SJCRH30 (cell line): ENCODE measurements around the gene CACNA1B. TPM values are rescaled to one million over a fixed set of nuclear protein-coding genes. Genes with fewer than 3 reads are reported as not detected.
A peak's percentile ranks its signal among the peaks of the same experiment; 100 is the strongest.

Experiments used
- DNase-seq, 2 experiments: peaks; one replicate each; pipeline ENCODE4 v3.0.0-alpha.2; 2015 to 2020
- H3K27ac ChIP-seq: fragments of 250-450 bp; sonication (Bioruptor Pico); 2 replicates; pipeline ENCODE4 v1.5.1; 2020; ENCODE audit warnings: mild to moderate bottlenecking, moderate library complexity
- H3K27me3 ChIP-seq: fragments of 250-450 bp; sonication (Bioruptor Pico); 2 replicates; pipeline ENCODE4 v1.5.1; 2020; ENCODE audit warnings: mild to moderate bottlenecking, moderate library complexity
- H3K36me3 ChIP-seq: fragments of 250-450 bp; sonication (Bioruptor Pico); 2 replicates; pipeline ENCODE4 v1.5.1; 2020; ENCODE audit warnings: mild to moderate bottlenecking, moderate library complexity
- H3K4me1 ChIP-seq: fragments of 250-450 bp; sonication (Bioruptor Pico); 2 replicates; pipeline ENCODE4 v1.5.1; 2020; ENCODE audit warnings: mild to moderate bottlenecking, moderate library complexity
- H3K4me3 ChIP-seq: fragments of 250-450 bp; sonication (Bioruptor Pico); 2 replicates; pipeline ENCODE4 v1.5.1; 2020; ENCODE audit warnings: mild to moderate bottlenecking, moderate library complexity
- H3K9me3 ChIP-seq: fragments of 250-450 bp; sonication (Bioruptor Pico); replicated peaks from 2 replicates; pipeline ENCODE4 v1.5.1; 2020; ENCODE audit warnings: mild to moderate bottlenecking, moderate library complexity
- total RNA-seq: library from RNA; depleted of rRNA; stranded (reverse); fragments of >200 nt; shearing (Covaris generic); gene quantifications from 2 replicates; pipeline ENCODE4 v1.2.3, GENCODE V29; 2014

The CACNA1B gene
- total RNA-seq, 1 experiment from 2014 or later: 0.02 TPM

DNA sequence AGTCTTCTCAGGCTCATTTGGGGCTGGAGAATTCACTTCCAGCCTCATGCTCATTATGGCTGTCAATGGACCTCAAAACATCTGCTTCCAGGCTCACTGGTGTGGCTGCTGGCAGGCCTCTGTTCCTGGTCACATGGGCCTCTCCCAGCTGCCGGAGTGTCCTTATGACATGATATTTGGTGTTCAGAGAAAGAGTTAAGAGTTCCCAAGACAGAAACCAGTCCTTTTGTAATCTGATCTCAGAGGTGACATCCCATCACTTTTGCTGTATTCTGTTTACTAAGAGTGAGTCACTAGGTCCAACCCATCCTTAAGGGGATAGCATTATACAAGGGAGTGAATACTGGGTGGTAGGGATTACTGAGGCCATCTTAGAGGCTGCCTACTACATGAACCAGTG lies 104.6 kb downstream of the CACNA1B start:
- Histone ChIP-seq H3K27ac (no peak overlapping the region), H3K27me3 (no peaks in the 10 kb centered on the region), H3K4me3 (no peak overlapping the region), H3K36me3 (no peaks in the 10 kb centered on the region), H3K9me3 (no peaks in the 10 kb centered on the region; the same call in 1 of the 2 replicates), H3K4me1 (no peaks in the 10 kb centered on the region)
- DNase-seq: no peak

DNA sequence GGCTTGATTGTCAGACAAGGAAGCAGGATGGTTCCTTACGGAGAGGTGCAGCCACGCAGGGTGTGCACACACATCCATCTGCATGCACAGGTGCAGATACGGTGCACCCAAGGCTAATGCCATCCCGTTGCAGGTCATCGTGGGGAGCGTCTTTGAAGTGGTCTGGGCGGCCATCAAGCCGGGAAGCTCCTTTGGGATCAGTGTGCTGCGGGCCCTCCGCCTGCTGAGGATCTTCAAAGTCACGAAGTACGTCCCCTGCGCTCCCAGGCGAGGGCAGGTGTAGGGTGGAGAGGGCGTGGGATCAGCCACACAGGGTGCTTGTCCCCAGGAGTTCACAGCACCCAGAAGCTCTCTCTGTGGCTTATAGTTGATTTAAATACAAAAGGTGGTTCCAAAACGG lies 106.4 kb downstream of the CACNA1B start:
- no peak for DNase-seq
- Histone ChIP-seq H3K27me3 (no peaks in the 10 kb centered on the region), H3K4me3 (no peak overlapping the region), H3K27ac (no peak overlapping the region), H3K36me3 (no peaks in the 10 kb centered on the region), H3K9me3 (no peaks in the 10 kb centered on the region; the same call in 1 of the 2 replicates), H3K4me1 (no peaks in the 10 kb centered on the region)

DNA sequence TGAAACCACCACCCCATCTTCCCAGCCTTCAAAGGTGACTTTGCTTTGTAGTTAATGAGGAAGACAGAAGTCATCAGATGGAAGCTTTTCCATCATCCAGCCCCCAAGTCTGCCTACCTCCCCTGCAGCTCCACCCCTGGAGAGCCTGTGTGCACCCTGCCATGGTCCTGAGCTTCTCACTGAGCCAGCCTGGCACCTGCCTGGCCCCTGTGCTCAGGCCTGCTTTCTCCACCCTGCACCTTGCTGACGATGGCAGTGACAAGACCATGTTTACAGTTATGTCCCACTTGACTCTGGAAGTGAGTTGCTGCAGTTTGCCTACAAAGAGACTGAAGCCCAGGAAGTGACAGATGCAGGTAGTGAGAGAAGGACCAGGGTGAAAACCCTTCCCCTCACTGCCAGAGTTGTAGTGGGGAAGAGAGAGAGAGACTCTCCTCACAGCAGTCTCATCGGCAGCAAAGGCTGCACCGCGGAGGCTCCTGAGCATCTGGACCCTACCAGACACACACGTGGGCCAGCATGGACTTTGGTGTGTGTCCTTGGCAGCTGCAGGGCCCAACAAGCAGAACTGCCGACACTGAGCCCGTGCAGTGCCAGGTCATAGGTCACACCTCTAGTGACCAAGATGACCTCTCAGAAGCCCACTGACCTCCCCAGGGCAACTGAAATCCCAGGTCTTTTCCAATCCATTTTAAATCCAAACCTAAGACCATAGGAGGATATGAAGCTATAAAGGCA lies 107.1 kb downstream of the CACNA1B start:
- Histone ChIP-seq H3K27ac (no peak overlapping the region), H3K9me3 (no peaks in the 10 kb centered on the region; the same call in 1 of the 2 replicates), H3K36me3 (no peaks in the 10 kb centered on the region), H3K4me3 (no peak overlapping the region), H3K4me1 (no peaks in the 10 kb centered on the region), H3K27me3 (no peaks in the 10 kb centered on the region)
- DNase-seq: no peak

DNA sequence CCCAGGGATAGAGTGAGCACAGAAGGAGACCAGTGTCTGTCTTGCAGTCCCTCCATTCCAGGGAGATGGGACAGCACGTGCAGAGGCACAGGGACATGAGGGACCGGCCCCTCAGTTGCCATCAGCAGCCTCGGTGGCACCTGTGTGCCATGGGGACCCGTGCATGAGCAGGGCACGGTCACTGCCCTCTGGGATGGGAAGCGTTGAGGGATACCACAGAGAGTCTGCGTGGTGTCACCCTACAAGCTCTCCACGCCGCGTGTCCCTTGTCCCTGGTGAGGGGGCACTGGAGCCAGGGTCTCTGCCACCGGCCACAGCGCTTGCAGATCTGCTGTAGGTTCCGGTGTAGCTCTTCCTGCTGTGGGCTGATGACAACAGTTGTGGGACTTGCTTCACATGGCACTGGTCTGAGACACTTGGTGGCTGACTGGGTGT lies 108.1 kb downstream of the CACNA1B start:
- H3K27me3 ChIP-seq: no peaks in the 10 kb centered on the region
- no peaks in the 10 kb centered on the region for H3K4me1 ChIP-seq
- DNase-seq: no peak
- H3K27ac ChIP-seq: no peak overlapping the region
- no peaks in the 10 kb centered on the region; the same call in 1 of the 2 replicates for H3K9me3 ChIP-seq
- H3K4me3 ChIP-seq: no peak overlapping the region
- H3K36me3 ChIP-seq: no peaks in the 10 kb centered on the region

DNA sequence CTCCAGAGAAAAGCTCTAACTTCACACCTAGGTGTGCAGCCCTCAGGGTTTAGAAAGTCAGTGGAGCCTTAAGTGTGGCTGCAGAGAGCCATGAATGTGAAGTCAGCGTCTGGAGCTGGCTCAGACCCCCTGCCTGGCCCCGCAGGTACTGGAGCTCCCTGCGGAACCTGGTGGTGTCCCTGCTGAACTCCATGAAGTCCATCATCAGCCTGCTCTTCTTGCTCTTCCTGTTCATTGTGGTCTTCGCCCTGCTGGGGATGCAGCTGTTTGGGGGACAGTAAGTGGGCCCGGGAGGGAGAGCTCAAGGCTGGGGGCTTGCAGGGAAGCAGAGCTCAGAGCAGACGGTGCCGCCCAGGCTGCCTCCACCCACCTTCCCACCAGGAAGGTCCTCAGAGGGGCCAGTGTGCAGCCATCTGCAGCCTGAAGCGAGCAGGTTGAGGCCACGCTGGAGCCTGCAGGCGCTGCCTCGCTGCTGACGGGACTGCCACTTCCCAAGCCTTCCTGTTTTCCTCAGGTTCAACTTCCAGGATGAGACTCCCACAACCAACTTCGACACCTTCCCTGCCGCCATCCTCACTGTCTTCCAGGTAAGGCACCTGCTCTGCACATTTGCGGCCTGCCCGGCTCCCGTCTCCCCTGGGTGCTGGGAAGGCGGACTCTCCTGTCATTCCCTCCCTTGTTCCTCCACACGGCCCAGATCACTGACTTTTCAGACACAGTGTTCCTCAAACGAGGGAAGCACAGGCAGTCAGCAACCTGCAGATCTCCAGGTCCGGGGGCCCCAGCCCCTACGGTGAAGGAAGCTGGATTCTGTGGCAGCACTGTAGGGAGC lies 108.9 kb downstream of the CACNA1B start:
- no peaks in the 10 kb centered on the region for H3K27me3 ChIP-seq
- H3K4me3 ChIP-seq: no peak overlapping the region
- H3K9me3 ChIP-seq: no peaks in the 10 kb centered on the region
- no peak overlapping the region for H3K27ac ChIP-seq
- no peak for DNase-seq
- no peaks in the 10 kb centered on the region for H3K4me1 ChIP-seq
- H3K36me3 ChIP-seq: no peaks in the 10 kb centered on the region

DNA sequence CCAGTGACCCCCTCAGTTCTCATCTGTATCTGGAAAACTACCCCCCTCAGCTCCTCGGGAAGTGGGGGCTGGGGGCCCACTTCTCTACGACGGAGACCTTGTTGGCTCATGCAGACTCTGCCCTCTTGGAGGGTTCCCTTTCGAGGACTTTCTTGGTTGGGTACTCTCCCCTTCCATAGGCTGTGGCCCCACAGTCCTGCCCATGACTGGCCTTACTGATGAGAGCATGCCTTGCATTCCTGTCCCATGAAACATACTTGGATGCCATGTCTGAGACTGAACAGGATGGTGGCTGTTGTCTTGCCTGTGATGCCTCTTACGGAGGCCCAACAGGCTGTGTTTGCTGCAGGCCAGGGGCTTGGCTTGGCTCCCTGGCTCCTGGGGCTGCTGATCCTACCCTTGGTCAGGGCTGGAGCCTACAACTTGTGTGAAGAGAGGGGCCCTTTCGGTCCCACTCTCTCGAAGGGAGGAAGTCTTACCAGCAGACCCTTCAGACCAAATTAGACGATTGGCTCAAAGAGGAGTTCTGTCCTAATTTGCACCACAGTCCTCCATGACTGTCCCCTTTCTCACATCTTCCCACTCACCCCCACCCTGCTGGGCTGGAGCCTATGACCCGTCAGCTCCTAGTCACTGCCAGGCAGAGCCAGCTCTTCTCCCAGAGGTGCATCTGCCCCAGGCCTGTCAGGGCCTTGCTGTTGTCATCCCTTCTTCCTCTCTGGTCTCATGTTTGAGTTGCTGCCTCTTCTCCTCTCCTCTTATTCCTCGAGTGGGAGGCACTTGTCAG lies 109.9 kb downstream of the CACNA1B start:
- Histone ChIP-seq H3K27me3 (no peaks in the 10 kb centered on the region), H3K9me3 (no peaks in the 10 kb centered on the region), H3K36me3 (no peaks in the 10 kb centered on the region), H3K4me1 (no peaks in the 10 kb centered on the region), H3K4me3 (no peak overlapping the region), H3K27ac (no peak overlapping the region)
- no peak for DNase-seq

DNA sequence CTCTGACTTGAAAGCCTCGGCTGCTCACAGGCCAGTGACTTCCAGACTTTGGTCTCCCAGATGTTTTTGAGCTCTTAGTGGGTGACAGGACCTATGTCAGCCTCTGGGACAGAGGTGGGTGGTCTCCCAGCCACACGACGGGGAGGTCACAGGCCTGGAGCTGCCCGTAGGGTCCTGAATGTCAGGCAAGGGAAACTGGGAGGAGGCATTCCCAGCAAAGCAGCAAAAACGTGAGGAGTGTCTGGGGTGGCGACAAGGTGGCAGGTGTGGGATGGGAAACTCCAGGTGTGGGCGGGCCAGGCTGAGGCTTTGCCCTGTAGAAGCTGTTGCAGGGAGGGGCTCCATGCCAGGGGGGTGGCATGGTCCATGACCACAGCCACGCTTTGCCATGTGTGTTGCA lies 110.5 kb downstream of the CACNA1B start:
- Histone ChIP-seq H3K4me1 (no peaks in the 10 kb centered on the region), H3K4me3 (no peak overlapping the region), H3K36me3 (no peaks in the 10 kb centered on the region), H3K27me3 (no peaks in the 10 kb centered on the region), H3K9me3 (no peaks in the 10 kb centered on the region), H3K27ac (no peak overlapping the region)
- no peak for DNase-seq

DNA sequence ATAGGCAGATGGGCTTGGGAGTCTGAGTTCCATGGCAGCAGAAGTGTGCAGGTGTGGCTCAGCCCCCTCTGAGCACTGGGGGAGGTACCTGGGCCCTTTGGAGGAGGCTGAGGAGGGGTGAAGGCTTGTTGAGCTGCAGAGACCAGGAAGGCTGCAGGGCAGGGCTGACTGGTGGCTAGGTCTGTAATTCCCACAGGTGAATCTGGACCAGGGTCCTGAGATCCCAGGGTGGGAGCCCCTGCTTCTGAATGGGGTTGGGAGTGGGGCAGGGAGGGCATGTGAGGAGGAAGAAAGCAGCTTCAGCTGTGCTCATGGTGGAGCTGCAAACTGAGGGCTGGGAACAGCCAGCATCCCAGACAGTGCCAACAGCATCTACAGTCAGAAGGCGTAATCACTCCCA lies 111.1 kb downstream of the CACNA1B start:
- DNase-seq: no peak
- no peaks in the 10 kb centered on the region for H3K9me3 ChIP-seq

DNA sequence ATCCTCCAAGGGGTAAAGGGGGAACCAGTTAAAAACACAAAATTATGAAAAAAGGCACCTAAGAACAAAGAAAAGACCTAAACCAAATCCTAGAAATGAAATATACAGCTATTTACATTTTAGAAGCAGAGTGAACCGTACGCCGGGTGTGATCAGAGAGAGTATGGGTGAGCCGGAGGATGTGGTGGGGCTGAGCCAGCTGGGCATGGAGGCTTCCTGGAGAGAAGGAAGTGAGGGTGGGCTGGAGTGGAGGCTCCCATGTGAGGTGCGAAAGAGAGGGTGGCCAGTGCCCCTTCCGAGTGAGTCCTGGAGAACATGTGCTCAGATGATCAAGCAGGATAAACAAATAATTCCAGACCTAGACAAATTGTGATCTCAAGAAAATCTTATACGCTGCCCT lies 111.6 kb downstream of the CACNA1B start:
- no peak overlapping the region for H3K27ac ChIP-seq
- no peak overlapping the region for H3K4me3 ChIP-seq
- no peak for DNase-seq
- no peaks in the 10 kb centered on the region for H3K9me3 ChIP-seq
- H3K4me1 ChIP-seq: no peaks in the 10 kb centered on the region
- no peaks in the 10 kb centered on the region for H3K36me3 ChIP-seq
- no peaks in the 10 kb centered on the region for H3K27me3 ChIP-seq

More for the DNA sequence above, 111.1 kb downstream of the CACNA1B start:
- H3K36me3 ChIP-seq: no peaks in the 10 kb centered on the region
- no peak overlapping the region for H3K4me3 ChIP-seq
- H3K4me1 ChIP-seq: no peaks in the 10 kb centered on the region
- H3K27ac ChIP-seq: no peak overlapping the region
- H3K27me3 ChIP-seq: no peaks in the 10 kb centered on the region

DNA sequence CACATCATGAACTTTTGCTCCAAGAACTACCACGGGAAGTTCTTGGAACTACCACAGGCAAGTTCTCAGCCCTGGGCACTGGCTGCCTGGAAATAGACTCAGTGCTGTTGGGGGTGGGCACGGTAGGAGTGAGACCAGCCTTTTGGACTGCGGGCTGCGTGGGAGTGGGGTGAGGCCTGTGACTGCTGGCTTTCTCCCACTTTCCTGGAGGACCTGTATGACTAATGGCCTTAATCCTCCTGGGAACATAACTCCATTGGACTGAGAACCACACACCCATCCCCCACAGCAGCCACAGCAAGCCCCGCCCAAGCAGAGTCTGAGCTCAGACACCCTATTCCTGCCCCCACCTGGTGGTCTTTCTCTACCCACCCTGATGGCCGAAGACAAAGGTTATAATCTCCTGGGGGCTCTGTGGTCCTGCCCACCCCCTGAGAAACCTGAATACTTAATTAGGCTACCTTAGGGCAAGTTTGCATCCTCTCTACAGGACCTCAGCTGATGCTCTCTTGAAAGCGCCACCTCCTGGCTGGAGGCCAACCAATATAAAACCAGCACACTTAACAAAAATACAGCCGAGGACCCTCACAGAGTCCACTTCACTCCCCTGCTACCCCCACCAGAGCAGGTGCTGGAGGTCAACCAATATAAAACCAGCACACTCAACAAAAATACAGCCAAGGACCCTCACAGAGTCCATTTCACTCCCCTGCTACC lies 112.6 kb downstream of the CACNA1B start:
- Histone ChIP-seq H3K27me3 (no peaks in the 10 kb centered on the region), H3K4me1 (no peaks in the 10 kb centered on the region), H3K9me3 (no peaks in the 10 kb centered on the region), H3K4me3 (no peak overlapping the region), H3K27ac (no peak overlapping the region), H3K36me3 (no peaks in the 10 kb centered on the region)
- DNase-seq: peak in 1 of 2 experiments; percentile 34

DNA sequence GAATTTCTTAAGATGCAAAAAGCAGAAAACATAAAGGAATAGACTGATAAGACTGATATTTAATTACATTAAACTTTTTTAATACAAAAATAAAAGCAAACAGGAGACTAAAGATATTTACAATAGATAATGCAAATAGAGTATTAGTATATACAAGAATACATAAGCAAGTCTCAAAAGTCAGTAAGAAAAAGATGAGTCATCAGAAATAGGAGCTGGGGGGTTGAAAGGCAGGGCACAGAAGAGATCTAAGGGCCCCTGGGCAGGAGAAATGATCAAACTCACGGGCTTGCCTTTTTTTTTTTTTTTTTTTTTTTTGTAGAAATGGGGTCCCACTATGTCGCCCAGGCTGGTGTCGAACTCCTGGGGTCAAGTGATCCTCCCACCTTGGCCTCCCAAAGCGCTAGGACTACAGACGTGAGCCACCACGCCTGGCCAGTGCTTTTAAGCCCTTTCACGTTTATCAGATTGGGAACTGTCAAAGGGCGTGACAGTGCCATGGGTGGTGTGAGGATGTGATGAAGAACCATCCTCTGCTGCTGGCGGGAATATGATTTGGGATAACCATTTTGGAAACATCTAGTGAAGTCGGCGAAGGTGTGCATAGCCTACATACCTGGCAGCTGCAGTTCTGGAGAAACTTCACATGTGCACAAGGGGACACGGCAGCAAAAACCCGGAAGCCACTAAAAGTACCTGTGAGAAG lies 126.1 kb downstream of the CACNA1B start:
- Histone ChIP-seq H3K4me3 (no peak overlapping the region), H3K27ac (no peak overlapping the region), H3K36me3 (no peaks in the 10 kb centered on the region), H3K4me1 (no peaks in the 10 kb centered on the region), H3K9me3 (no peaks in the 10 kb centered on the region), H3K27me3 (0 out of 2 replicates have a peak, but pooled peaks cover 2% of the 10 kb centered on the region)
- no peak for DNase-seq

DNA sequence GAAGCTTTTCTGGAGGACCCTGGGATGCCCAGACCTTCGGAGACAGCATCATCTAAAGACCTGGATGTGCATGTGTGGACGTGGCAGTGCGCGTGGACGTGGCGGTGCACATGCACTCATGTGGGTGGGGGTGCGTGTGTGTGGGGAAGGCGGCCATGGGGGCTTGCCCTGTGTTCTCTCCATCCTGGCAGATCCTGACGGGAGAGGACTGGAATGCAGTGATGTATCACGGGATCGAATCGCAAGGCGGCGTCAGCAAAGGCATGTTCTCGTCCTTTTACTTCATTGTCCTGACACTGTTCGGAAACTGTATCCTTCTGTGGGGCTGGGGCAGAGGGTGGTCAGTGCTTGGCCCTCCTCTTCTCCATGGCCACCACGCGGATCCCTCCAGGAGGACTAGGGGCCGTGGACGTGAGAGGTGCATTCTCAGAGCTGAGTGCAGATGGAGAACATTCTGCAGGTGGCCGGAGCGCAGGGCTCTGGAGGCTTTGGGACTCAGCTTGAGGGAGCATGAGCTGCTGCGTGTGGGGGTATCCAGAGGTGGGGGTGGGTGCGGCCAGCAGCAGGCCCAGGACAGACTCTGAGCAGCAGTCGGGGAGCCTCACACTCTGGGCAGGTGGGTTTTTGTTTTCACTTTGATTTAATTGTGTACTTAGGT lies 129.1 kb downstream of the CACNA1B start:
- no peak for DNase-seq
- Histone ChIP-seq H3K36me3 (no peaks in the 10 kb centered on the region), H3K27me3 (no peaks in the 10 kb centered on the region), H3K4me3 (no peak overlapping the region), H3K4me1 (peaks cover 3% of the 10 kb centered on the region; the same call in 1 of the 2 replicates), H3K9me3 (no peaks in the 10 kb centered on the region), H3K27ac (no peak overlapping the region)

DNA sequence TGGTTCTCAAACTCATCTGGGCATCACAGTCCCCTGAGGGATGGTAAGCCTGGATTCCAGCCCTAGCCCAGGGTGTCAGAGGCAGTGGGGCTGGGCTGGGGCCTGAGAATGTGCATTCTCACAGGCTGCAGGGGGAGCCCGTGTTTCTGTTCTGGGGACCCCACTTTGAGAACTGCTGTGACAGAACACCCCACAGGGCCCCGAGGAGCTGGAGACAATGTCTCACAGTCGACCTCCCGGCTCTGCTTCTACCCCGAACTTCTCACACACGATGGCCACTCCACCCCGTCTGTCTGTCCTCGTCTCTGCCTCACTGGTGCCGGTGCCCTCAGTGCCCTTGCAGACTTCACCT lies 130.0 kb downstream of the CACNA1B start:
- Histone ChIP-seq H3K27me3 (no peaks in the 10 kb centered on the region), H3K9me3 (no peaks in the 10 kb centered on the region), H3K4me3 (no peak overlapping the region), H3K27ac (no peak overlapping the region), H3K36me3 (no peaks in the 10 kb centered on the region), H3K4me1 (peaks cover 3% of the 10 kb centered on the region; the same call in 1 of the 2 replicates)
- DNase-seq: no peak
